Upper lobe of left lung (tissue), 4 donors: ENCODE measurements around the gene RPS27.
"Not testable (repeated sequence)": the region's sequence is repeated elsewhere in the genome, so short reads cannot be mapped to it uniquely, and the experiment has no call there.

ENCODE experiments used
- EP300 ChIP-seq, 4 donors: sonication (generic); formaldehyde crosslinking; IDR thresholded peaks; one replicate each; pipeline ENCODE4 v1.5.1; 2017; ENCODE audit warnings: antibody characterized with exemption in 4 of 4, control low read depth in 2 of 4
- POLR2A ChIP-seq, 4 donors: fragments of 450-650 bp; IDR thresholded peaks; one replicate each; pipeline ENCODE4 v1.5.1; 2016 to 2017; ENCODE audit warnings: antibody characterized with exemption in 4 of 4, mild to moderate bottlenecking in 2 of 4
- POLR2AphosphoS5 ChIP-seq, 2 donors: sonication (generic); formaldehyde crosslinking; IDR thresholded peaks; one replicate each; pipeline ENCODE4 v1.5.1; 2017; ENCODE audit warnings: antibody characterized with exemption in 2 of 2
- TF ChIP-seq, protein P1 (sequence below), 6 experiments: fragments of 450-650 bp in 4 of 6; fragments of 200-600 bp in 2 of 6; sonication (generic) in 2 of 6; IDR thresholded peaks; one replicate each; pipeline ENCODE4 v1.5.1; 2016 to 2019; ENCODE audit warnings: antibody characterized with exemption in 6 of 6

DNA sequence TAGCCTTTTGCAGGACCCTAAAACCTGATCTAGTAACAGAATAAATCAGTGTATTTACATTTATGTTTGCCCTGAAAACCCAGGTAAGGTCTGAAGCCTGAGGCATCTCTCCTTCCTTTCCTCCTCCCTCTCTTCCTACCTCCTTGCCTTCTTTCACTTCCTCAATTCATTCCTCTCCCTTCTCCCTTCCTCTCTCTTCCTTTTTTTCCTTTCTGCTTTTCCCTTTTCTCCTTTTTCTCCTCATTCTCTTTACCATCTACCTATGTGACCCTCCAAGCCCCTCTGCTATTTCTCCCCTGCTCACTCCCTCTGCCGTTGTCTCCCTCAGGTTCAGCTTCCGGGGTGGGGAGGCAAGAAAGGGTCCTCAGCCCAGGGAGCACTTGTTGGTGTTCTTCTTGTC lies 8.8 kb upstream of the RPS27 start:
- TF ChIP-seq POLR2A, POLR2AphosphoS5, EP300 (IDR thresholded peaks at IDR 0.05): not testable (repeated sequence)
- TF ChIP-seq, protein P1, sequence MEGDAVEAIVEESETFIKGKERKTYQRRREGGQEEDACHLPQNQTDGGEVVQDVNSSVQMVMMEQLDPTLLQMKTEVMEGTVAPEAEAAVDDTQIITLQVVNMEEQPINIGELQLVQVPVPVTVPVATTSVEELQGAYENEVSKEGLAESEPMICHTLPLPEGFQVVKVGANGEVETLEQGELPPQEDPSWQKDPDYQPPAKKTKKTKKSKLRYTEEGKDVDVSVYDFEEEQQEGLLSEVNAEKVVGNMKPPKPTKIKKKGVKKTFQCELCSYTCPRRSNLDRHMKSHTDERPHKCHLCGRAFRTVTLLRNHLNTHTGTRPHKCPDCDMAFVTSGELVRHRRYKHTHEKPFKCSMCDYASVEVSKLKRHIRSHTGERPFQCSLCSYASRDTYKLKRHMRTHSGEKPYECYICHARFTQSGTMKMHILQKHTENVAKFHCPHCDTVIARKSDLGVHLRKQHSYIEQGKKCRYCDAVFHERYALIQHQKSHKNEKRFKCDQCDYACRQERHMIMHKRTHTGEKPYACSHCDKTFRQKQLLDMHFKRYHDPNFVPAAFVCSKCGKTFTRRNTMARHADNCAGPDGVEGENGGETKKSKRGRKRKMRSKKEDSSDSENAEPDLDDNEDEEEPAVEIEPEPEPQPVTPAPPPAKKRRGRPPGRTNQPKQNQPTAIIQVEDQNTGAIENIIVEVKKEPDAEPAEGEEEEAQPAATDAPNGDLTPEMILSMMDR (IDR thresholded peaks at IDR 0.05), result not testable (repeated sequence)
